RWPE1 (cell line): ENCODE results near the gene TCF7L1.

Experiments used
- CTCF ChIA-PET: fragments of 350-600 bp; sonication (Branson Sonifier 250); formaldehyde crosslinking; extraction: SDS; loops from one replicate; lab custom pipeline; 2021; lab: Yijun Ruan, JAX
- POLR2A ChIA-PET: fragments of 400-600 bp; formaldehyde crosslinking; extraction: SDS; loops from one replicate; lab custom pipeline; 2020; ENCODE audit warnings: antibody characterized with exemption; ENCODE audit not compliant: low non-redundant PET; lab: Yijun Ruan, JAX
- DNase-seq: peaks from one replicate; pipeline ENCODE4 v3.0.0; 2012; ENCODE audit warnings: low spot score
- H3K27ac ChIP-seq: fragments of 450-650 bp; 2 replicates; pipeline ENCODE4 v1.5.1; 2017
- TF ChIP-seq, protein P1 (sequence below): fragments of 450-650 bp; conservative IDR thresholded peaks from 2 replicates; pipeline ENCODE4 v1.5.1; 2017; ENCODE audit warnings: low read depth, mild to moderate bottlenecking

Gene TCF7L1

GRCh38 chr2:85277416-85278158 is 144.4 kb downstream of the TCF7L1 start:
- CTCF ChIA-PET = interaction anchor here (0.5 to 1.0 kb wide), 2 partner anchors 23 to 211 kb away, joined by 4 read pairs; no protein-coding TSS in a partner anchor
- DNase-seq = no peak
- TF ChIP-seq, protein P1, sequence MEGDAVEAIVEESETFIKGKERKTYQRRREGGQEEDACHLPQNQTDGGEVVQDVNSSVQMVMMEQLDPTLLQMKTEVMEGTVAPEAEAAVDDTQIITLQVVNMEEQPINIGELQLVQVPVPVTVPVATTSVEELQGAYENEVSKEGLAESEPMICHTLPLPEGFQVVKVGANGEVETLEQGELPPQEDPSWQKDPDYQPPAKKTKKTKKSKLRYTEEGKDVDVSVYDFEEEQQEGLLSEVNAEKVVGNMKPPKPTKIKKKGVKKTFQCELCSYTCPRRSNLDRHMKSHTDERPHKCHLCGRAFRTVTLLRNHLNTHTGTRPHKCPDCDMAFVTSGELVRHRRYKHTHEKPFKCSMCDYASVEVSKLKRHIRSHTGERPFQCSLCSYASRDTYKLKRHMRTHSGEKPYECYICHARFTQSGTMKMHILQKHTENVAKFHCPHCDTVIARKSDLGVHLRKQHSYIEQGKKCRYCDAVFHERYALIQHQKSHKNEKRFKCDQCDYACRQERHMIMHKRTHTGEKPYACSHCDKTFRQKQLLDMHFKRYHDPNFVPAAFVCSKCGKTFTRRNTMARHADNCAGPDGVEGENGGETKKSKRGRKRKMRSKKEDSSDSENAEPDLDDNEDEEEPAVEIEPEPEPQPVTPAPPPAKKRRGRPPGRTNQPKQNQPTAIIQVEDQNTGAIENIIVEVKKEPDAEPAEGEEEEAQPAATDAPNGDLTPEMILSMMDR = no peak
- POLR2A ChIA-PET = interaction anchor here (1.0 kb wide), 1 partner anchor 11 kb away, joined by 4 read pairs; no protein-coding TSS in a partner anchor
- peak overlapping the region; percentile 96 for H3K27ac ChIP-seq

DNA sequence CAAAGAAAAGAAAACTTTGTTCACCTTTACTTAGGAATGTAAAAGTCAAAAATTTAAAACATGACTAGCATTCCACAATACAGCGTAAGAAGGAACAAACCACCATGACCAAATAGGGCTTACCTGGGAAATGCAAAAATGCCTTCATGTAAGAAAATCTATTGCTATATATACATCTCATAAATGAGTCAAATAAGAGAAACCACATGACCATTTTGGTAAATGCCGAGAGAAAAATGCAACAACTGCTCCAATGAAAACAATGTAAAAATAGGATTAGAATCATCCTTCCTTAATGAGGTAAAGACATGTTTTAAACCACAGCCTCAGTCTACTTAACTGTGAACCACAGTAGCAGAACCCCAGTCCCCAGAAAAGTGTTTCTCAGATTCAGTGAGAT is 145.2 kb downstream of the TCF7L1 start:
- TF ChIP-seq, protein P1 = no peak
- POLR2A ChIA-PET = no interaction called here
- no peak for DNase-seq
- H3K27ac ChIP-seq = peak overlapping the region; percentile 96
- CTCF ChIA-PET = interaction anchor here (0.5 to 1.0 kb wide), 2 partner anchors 22 to 212 kb away, joined by 4 read pairs; no protein-coding TSS in a partner anchor

DNA sequence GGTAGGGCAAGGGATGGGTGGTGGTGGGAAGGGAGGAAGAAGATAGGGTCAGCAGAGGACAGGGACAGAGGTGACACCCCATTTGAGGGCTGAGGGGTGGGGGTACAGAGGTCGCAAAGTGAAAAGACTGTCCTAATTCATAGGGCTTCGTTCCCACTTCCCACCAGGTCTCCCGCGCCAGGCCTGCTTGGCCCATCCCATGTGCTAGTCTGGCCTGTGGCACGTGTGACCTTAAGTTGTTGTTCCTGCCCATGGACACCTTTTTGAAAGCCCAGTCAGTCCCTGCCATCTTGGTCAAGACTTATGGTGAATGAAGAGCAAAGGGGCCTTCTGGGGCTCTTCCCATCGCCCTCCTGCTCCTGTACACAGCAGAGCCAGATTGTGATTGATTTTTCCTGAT is 148.4 kb downstream of the TCF7L1 start:
- ChIA-PET CTCF (no interaction called here), POLR2A (no interaction called here)
- TF ChIP-seq, protein P1 = no peak
- peak overlapping the region; percentile 22; the same call in 1 of the 2 replicates for H3K27ac ChIP-seq
- DNase-seq = no peak

- DNase-seq = no peak
- ChIA-PET CTCF (interaction anchor here (0.8 kb wide), 1 partner anchor 216 kb away, joined by 3 read pairs; no protein-coding TSS in a partner anchor), POLR2A (no interaction called here)
- H3K27ac ChIP-seq = peak overlapping the region; percentile 79
- TF ChIP-seq, protein P1 = no peak
Observed at GRCh38 chr2:85282914-85283313, 149.7 kb downstream of the TCF7L1 start.

- ChIA-PET POLR2A (no interaction called here), CTCF (interaction anchor here (0.6 to 2.8 kb wide), 4 partner anchors 14 to 217 kb away, joined by 3 to 27 read pairs (median 4); no protein-coding TSS in a partner anchor)
- peak overlapping the region; percentile 79 for H3K27ac ChIP-seq
- DNase-seq = no peak
- TF ChIP-seq, protein P1 = no peak
Observed at GRCh38 chr2:85283641-85284040, 150.4 kb downstream of the TCF7L1 start.

GRCh38 chr2:85286918-85287317 is 153.7 kb downstream of the TCF7L1 start:
- POLR2A ChIA-PET = no interaction called here
- H3K27ac ChIP-seq = peak overlapping the region; percentile 79
- no peak for DNase-seq
- CTCF ChIA-PET = interaction anchor here (3.4 kb wide), 1 partner anchor 154 kb away, joined by 14 read pairs; the partner anchor contains the start of gene TCF7L1
- TF ChIP-seq, protein P1 = no peak
